CMK (cell line): ENCODE measurements around the gene SLC19A1.

Experiments
- DNase-seq: peaks from one replicate; pipeline ENCODE4 v3.0.0-alpha.2; 2010; ENCODE audit warnings: low read depth

SLC19A1 gene

DNA sequence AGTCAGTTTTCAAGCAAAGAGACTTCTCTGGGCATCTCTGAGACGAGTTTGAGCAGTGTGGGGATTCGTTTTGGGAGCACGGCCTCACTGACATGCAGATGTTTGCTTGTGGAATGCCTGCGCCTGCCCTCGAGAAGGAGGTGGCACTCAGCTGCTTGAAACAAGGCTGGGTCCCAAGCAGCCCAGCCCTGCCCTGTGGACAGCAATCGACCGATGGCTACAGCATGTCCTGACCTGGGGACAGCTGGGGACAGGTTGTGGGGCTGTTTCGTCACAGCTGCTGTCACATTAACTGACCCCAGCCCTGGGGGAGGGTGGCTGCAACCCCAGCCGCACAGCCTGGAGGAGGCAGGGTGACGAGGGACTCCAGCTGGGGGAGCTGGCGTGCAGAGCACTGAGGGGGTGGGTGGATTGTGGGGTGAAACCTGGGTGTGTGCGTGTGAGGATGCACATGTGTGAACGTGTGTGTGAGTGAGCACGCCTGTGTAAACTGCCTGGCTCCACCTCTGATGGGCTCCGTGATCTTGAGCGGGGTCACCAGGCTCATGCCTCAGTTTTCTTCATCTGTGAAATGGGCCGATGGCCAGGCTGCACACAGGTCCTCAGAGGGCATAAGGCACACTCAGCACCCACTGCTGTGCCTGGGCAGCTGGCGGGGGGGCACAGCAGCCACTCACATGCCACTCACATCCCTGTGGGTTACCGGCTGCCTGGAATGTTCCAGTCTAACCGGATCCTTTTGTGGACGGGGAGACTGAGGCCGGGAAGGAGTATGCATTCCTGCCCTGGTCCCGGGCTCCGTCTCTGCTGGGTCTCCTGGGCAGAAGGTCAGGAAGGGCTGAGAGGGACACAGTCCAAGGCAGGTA lies 87.9 kb downstream of the SLC19A1 start:
- no peak for DNase-seq

DNA sequence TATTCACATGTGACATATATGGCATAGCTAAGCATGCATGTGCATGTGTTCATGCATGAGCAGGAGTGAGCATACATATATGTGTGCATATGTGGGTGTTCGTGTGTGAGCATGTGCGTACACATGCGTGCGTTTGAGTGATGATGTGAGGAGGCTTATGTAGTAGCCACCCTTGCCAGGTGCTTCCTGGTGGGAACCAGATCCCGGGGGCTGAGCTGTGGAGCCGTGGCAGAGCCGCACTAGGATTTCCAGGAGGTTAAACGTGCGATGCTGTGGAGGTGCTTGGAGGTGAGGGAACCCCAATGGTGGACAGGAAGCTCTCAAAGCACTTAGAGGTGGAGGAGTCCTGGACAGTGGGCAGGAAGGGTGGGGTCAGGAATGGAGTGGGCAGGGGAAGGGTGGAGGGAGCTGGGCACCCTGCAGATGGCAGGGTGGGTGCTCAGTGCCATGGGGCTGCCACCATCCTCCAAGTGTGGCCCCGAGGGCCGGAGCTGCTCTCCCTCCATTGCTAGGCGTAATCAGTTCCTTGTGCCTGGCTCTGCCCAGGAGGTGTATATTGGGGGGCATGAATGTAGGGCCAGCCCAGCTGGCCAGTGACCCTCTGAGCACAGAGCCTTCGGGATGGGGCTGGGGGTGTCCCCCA lies 88.8 kb downstream of the SLC19A1 start:
- DNase-seq, result no peak

DNA sequence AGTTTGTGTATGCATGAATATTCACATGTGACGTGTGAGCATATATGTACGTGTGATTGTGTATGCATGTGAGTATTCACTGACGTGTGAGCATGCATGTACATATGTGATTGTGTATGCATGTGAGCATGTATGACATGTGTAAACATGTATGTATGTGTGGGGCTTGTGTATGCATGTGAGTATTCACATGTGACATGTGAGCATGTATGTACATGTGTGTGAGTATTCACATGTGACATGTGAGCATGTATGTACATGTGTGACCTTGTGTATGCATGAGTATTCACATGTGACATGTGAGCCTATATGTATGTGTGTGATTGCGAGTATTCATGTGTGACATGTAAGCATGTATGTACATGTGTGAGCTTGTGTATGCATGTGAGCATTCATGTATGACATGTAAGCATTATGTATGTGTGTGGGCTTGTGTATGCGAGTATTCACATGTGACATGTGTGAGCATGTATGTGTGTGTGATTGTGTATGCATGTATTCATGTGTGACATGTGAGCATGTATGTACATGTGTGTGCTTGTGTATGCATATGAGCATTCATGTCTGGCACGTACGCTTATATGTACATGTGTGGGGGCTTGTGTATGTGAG lies 89.4 kb downstream of the SLC19A1 start:
- no peak for DNase-seq

DNA sequence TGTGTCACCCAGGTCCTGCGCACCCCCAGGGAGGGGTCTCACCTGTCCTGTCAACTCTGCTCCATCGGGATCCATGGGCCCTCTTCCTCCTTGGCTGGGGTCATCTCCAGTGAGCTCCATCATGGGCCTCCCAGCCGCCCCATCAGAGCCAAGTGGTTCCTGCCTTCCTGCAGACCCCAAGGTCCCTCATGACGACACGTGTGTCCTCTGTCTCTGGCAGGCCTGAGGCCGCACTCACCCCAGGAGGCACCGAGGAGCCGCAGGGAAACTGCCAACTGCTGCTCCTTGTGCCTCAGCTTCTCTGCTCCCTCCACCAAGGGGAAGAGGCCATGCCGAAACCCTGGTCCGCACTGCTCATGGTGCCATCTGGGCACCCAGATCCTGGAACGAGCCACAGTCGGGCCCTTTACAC lies 90.5 kb downstream of the SLC19A1 start:
- DNase-seq, result no peak

DNA sequence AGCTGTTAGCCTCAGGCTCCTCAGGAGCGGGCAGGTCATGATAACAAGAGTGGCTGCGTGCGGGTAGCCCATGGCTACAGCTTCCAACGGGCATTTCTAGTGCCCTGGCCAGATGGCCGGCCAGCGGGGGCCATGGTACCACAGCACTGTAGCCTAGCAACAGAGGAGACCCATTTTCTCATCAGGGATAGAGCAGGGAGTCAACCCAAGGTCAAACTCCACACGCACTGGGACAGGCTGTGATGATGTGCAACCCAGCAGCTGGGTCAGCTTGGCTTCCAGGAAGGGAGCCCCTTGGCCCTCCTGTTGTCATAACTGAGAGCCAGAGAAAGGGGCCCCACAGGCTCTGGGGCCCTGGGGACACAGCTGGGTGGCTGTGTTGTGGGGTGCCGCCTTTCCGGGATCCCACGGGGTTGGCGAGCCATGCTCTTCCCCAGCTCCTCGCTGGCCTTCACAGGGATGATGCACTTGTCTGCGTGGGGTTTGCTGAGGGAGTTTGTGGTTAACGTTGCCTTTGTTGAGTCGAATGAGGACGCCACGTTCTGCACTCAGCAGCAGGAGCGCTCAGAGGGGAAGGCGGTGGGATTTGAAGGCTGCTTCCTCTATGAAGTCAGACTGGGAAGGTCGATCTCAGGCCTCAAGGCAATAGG lies 91.0 kb downstream of the SLC19A1 start:
- DNase-seq, result no peak

DNA sequence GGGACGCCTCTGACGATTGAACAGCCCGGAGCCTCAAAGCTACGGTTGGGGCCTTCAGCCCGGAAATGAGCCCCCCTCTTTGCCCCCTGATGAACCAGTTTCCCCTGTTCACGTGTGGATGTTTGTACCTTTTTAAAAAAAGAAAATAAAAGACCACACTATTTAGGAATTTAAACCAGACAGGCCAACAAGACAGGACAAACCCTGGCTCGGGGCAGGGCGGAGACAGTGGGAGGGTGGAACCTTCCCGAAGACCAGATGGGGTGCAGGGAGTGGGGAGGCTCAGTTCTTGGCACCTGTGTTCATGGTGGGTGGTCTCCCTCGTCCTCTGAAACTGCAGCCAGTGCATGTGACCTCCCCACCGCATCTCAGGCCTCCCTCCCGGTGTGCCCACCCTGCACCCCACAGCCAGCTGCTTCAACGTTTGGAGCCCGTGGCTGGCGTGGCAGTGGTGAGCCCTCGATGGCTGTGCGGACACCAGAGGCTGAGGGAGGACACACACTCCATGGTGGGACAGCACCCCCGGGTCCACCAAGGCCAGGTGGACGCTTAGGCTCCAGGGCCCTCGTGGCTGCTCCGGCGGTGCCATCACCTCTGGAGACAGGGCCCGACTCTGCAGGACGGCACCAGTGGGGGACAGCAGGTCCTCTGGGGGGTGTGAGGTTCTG lies 91.7 kb downstream of the SLC19A1 start:
- DNase-seq, result no peak

DNA sequence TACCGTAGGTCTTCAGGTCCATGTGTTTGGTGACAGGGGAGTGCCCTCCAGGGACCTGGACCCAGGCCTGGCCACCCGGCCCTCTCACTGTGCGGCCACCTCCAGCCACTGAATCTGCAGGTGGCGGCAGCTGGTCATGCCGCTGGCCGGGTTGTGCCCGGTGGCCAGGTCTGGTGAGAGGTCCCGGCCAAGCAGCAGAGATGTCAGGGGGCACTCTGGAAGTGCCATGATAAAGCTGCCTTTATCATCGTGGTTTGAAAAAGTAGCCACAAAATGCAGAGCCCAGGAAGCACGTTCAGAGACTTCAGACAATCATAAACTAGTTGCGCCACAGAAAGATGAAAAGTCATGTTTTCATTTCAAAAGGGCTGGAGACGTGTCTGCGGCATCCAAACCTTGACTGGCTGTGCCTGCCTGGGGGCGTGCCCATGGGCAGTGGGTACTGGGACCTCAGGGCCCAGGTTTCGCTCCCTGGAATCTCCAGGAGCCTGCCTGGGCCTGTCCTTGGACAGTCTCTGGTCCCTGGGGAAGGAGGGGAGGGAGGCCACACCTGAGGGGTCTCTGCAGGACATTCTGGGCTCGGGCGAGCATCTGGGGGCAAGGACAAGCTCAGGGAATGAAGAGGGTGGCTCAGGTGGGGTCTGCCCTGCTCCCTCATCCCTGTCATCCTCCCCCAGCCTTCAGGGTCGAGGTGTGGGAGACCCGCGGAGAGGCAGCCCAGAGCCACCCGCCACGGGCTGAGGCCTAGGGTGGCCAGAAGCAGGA lies 92.4 kb downstream of the SLC19A1 start:
- no peak for DNase-seq

DNA sequence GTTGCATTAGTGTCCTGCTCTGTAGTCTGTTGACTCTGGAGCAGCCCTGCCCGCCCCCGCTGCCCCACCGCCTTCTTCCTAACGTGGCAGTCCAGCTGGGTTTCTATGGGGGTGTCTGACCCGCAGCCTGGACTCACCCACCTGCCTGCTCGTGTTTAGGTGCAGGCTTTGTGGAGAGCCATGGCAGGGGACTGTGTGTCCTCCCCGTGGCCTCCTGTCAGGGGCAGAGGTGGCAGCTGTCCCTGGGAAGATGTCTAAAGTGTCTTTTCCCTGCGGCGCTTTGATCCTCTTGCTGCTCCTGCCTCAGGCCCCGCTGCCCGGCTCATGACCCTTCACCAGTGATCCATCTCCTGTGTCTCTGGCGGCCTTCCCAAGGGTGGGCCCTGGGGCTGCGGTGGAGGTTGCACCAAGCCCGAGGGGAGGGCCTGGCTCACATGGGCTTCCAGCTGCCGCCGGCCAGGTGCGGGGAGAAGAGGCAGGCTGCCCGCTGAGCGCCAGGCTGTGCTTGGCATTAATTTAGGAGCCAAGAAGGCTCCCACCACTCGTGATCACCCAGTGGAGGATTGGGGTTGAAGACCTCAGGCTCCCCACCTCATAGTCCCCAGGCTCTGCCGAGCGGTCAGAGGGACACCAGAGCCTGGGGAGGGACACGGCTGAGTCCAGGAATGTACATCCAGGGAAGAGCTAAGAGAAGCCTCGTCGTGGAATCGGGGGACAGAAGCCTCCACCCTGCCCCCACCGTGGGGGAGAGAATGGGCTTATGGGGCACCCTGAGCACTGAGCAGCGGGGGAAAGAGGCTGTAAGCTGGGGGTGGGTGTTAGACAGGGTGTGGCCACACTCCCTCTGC lies 93.2 kb downstream of the SLC19A1 start:
- DNase-seq, result no peak

DNA sequence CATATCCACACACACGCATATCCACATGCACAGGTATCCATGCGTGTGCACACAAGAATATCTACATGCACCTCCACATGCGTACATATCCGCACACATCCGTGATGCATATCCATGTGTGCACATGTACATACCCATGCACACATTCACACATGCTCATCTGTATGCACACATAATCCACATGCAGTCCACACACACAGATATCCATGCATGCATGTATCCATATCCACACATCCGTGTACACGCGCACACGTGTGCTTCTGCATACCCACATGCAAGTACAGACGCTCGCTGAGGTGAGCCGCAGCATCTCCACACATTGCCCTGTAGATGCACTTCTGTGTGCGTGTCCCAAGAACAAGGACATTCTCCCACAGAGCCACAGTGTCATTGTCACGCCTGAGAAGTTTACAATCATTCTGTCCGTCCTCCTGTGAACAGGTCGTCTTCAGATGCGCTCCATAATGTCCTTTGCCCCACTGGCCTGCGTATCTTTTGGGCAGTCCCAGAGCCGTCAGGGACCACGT lies 93.9 kb downstream of the SLC19A1 start:
- DNase-seq, result no peak
